Karpas-422 (cell line): ENCODE measurements around the gene SST. TPM values are rescaled to one million over a fixed set of nuclear protein-coding genes. Genes with fewer than 3 reads are reported as not detected.

ENCODE experiments used
- DNase-seq: peaks from one replicate; pipeline ENCODE4 v3.0.0-alpha.2; 2015
- H2AFZ ChIP-seq: fragments of 200-600 bp; sonication (generic); 2 replicates; pipeline ENCODE4 v1.6.1; 2014; ENCODE audit warnings: antibody characterized with exemption, low read length, mixed read lengths
- H3K27ac ChIP-seq: fragments of 200-600 bp; sonication (generic); 2 replicates; pipeline ENCODE4 v1.5.1; 2014; ENCODE audit warnings: mild to moderate bottlenecking, low read length, moderate library complexity
- H3K27me3 ChIP-seq: fragments of 200-600 bp; sonication (generic); 2 replicates; pipeline ENCODE4 v1.6.1; 2014; ENCODE audit warnings: low read length, mixed read lengths
- H3K36me3 ChIP-seq: fragments of 200-600 bp; sonication (generic); 2 replicates; pipeline ENCODE4 v1.6.1; 2014; ENCODE audit warnings: low read length, mixed read lengths; ENCODE audit not compliant: insufficient read depth
- H3K4me1 ChIP-seq: fragments of 200-600 bp; sonication (generic); 2 replicates; pipeline ENCODE4 v1.6.1; 2014; ENCODE audit warnings: mild to moderate bottlenecking, low read length, mixed read lengths
- H3K4me2 ChIP-seq: fragments of 200-600 bp; sonication (generic); 2 replicates; pipeline ENCODE4 v1.6.1; 2014; ENCODE audit warnings: low read length, low read depth, mild to moderate bottlenecking; ENCODE audit not compliant: poor library complexity, severe bottlenecking
- H3K4me3 ChIP-seq: fragments of 200-600 bp; sonication (generic); 2 replicates; pipeline ENCODE4 v1.5.1; 2014; ENCODE audit warnings: mild to moderate bottlenecking, antibody characterized with exemption, low read length, mixed read lengths
- H3K79me2 ChIP-seq: fragments of 200-600 bp; sonication (generic); 2 replicates; pipeline ENCODE4 v1.6.1; 2014; ENCODE audit warnings: mild to moderate bottlenecking, low read length, mixed read lengths
- H3K9ac ChIP-seq: fragments of 200-600 bp; sonication (generic); 2 replicates; pipeline ENCODE4 v1.6.0; 2014; ENCODE audit warnings: low read length
- H3K9me2 ChIP-seq: fragments of 200-600 bp; sonication (generic), shearing (Covaris generic); replicated peaks from 2 replicates; pipeline ENCODE4 v1.6.0; 2014; ENCODE audit warnings: mild to moderate bottlenecking, low read length, moderate library complexity; ENCODE audit not compliant: insufficient read depth
- H3K9me3 ChIP-seq: fragments of 300-700, 200-600 bp; sonication (generic); 2 replicates; pipeline ENCODE4 v1.6.1; 2014; ENCODE audit warnings: low read length, mixed read lengths
- H4K20me1 ChIP-seq: fragments of 200-600 bp; sonication (generic); 2 replicates; pipeline ENCODE4 v1.6.1; 2014; ENCODE audit warnings: mild to moderate bottlenecking, antibody characterized with exemption, low read length, low read depth; ENCODE audit not compliant: insufficient read depth
- total RNA-seq: library from RNA; depleted of rRNA; stranded (reverse); fragments of >200 nt; shearing (Covaris generic); gene quantifications from 2 replicates; pipeline ENCODE4 v1.2.3, GENCODE V29; 2014; ENCODE audit warnings: low replicate concordance

The SST gene
- total RNA-seq, 1 experiment from 2014 or later = not detected

- no peaks in the 10 kb centered on the region for H4K20me1 ChIP-seq
- H3K9me2 ChIP-seq = no peaks in the 10 kb centered on the region
- no peaks in the 10 kb centered on the region for H3K9me3 ChIP-seq
- H3K9ac ChIP-seq = no peak overlapping the region
- no peaks in the 10 kb centered on the region for H3K4me1 ChIP-seq
- no peak for DNase-seq
- H3K79me2 ChIP-seq = no peaks in the 10 kb centered on the region
- H3K27ac ChIP-seq = no peak overlapping the region
- no peak overlapping the region for H3K4me2 ChIP-seq
- H2AFZ ChIP-seq = no peak overlapping the region
- H3K36me3 ChIP-seq = no peaks in the 10 kb centered on the region
- no peak overlapping the region for H3K4me3 ChIP-seq
- H3K27me3 ChIP-seq = no peaks in the 10 kb centered on the region
Observed at GRCh38 chr3:187636528-187636927, 33.7 kb downstream of the SST start.

- no peaks in the 10 kb centered on the region for H4K20me1 ChIP-seq
Observed at GRCh38 chr3:187630404-187630803, 39.8 kb downstream of the SST start.

GRCh38 chr3:187629711-187630110, 40.5 kb downstream of the SST start:
- H2AFZ ChIP-seq = no peak overlapping the region
- no peak overlapping the region for H3K4me3 ChIP-seq
- no peaks in the 10 kb centered on the region for H3K9me2 ChIP-seq
- H3K4me2 ChIP-seq = no peak overlapping the region
- no peak overlapping the region for H3K9ac ChIP-seq
- no peak for DNase-seq
- H3K4me1 ChIP-seq = peaks cover 15% of the 10 kb centered on the region
- no peaks in the 10 kb centered on the region for H3K9me3 ChIP-seq
- H4K20me1 ChIP-seq = no peaks in the 10 kb centered on the region
- H3K36me3 ChIP-seq = no peaks in the 10 kb centered on the region
- H3K27me3 ChIP-seq = no peaks in the 10 kb centered on the region
- H3K27ac ChIP-seq = no peak overlapping the region
- H3K79me2 ChIP-seq = no peaks in the 10 kb centered on the region

More at GRCh38 chr3:187630404-187630803, 39.8 kb downstream of the SST start:
- Histone ChIP-seq H3K27ac (no peak overlapping the region), H3K9me3 (no peaks in the 10 kb centered on the region), H3K4me1 (peaks cover 15% of the 10 kb centered on the region), H3K79me2 (no peaks in the 10 kb centered on the region), H3K36me3 (no peaks in the 10 kb centered on the region), H2AFZ (no peak overlapping the region), H3K9me2 (no peaks in the 10 kb centered on the region), H3K4me2 (no peak overlapping the region), H3K9ac (no peak overlapping the region), H3K27me3 (no peaks in the 10 kb centered on the region), H3K4me3 (no peak overlapping the region)
- no peak for DNase-seq

GRCh38 chr3:187628169-187628568, 42.0 kb downstream of the SST start:
- Histone ChIP-seq H3K27me3 (no peaks in the 10 kb centered on the region), H3K36me3 (no peaks in the 10 kb centered on the region), H3K9ac (no peak overlapping the region), H3K9me3 (no peaks in the 10 kb centered on the region), H3K4me1 (peaks cover 15% of the 10 kb centered on the region), H3K4me3 (peak overlapping the region; percentile 2; the same call in 1 of the 2 replicates), H3K27ac (no peak overlapping the region), H3K4me2 (peak overlapping the region; percentile 51), H4K20me1 (no peaks in the 10 kb centered on the region), H3K9me2 (no peaks in the 10 kb centered on the region), H3K79me2 (no peaks in the 10 kb centered on the region), H2AFZ (no peak overlapping the region; the same call in 1 of the 2 replicates)
- peak; percentile 82 for DNase-seq

- Histone ChIP-seq H3K36me3 (no peaks in the 10 kb centered on the region), H3K27me3 (no peaks in the 10 kb centered on the region), H3K27ac (no peak overlapping the region), H3K9me3 (no peaks in the 10 kb centered on the region), H3K9ac (no peak overlapping the region), H3K4me1 (peaks cover 15% of the 10 kb centered on the region), H4K20me1 (no peaks in the 10 kb centered on the region), H3K9me2 (no peaks in the 10 kb centered on the region), H2AFZ (no peak overlapping the region), H3K79me2 (no peaks in the 10 kb centered on the region), H3K4me2 (no peak overlapping the region), H3K4me3 (no peak overlapping the region)
- no peak for DNase-seq
Observed at GRCh38 chr3:187626581-187626980, 43.6 kb downstream of the SST start.

GRCh38 chr3:187624588-187624987, 45.6 kb downstream of the SST start:
- no peaks in the 10 kb centered on the region for H3K27me3 ChIP-seq
- H3K4me1 ChIP-seq = peaks cover 15% of the 10 kb centered on the region
- H3K4me3 ChIP-seq = no peak overlapping the region
- no peak overlapping the region for H3K27ac ChIP-seq
- H3K79me2 ChIP-seq = no peaks in the 10 kb centered on the region
- no peak overlapping the region for H2AFZ ChIP-seq
- no peaks in the 10 kb centered on the region for H3K9me2 ChIP-seq
- no peak overlapping the region for H3K4me2 ChIP-seq
- H4K20me1 ChIP-seq = no peaks in the 10 kb centered on the region
- H3K36me3 ChIP-seq = no peaks in the 10 kb centered on the region
- H3K9me3 ChIP-seq = no peaks in the 10 kb centered on the region
- H3K9ac ChIP-seq = no peak overlapping the region
- no peak for DNase-seq

- Histone ChIP-seq H3K4me1 (peaks cover 9% of the 10 kb centered on the region), H2AFZ (no peak overlapping the region), H3K27me3 (no peaks in the 10 kb centered on the region), H3K4me2 (no peak overlapping the region), H3K79me2 (no peaks in the 10 kb centered on the region), H4K20me1 (no peaks in the 10 kb centered on the region), H3K9ac (no peak overlapping the region), H3K9me2 (no peaks in the 10 kb centered on the region), H3K27ac (no peak overlapping the region), H3K4me3 (no peak overlapping the region), H3K36me3 (no peaks in the 10 kb centered on the region), H3K9me3 (no peaks in the 10 kb centered on the region)
- DNase-seq = no peak
Observed at GRCh38 chr3:187623285-187623814, 46.8 kb downstream of the SST start.

- Histone ChIP-seq H3K9ac (no peak overlapping the region), H3K79me2 (no peaks in the 10 kb centered on the region), H3K27ac (no peak overlapping the region), H3K27me3 (no peaks in the 10 kb centered on the region), H3K36me3 (no peaks in the 10 kb centered on the region), H3K9me2 (no peaks in the 10 kb centered on the region), H3K4me2 (no peak overlapping the region), H2AFZ (no peak overlapping the region), H3K9me3 (no peaks in the 10 kb centered on the region), H3K4me3 (no peak overlapping the region), H3K4me1 (no peaks in the 10 kb centered on the region), H4K20me1 (no peaks in the 10 kb centered on the region)
- no peak for DNase-seq
Observed at GRCh38 chr3:187621881-187622280, 48.3 kb downstream of the SST start.
